Prostate gland (tissue), 2 donors: ENCODE results near the gene ST7L. TPM values are rescaled to one million over a fixed set of nuclear protein-coding genes. Genes with fewer than 3 reads are reported as not detected.
A peak's percentile ranks its signal among the peaks of the same experiment; 100 is the strongest.

Experiments used
- DNase-seq: peaks from one replicate; pipeline ENCODE4 v3.0.0-alpha.2; 2019; ENCODE audit warnings: low spot score
- H3K27ac ChIP-seq, 2 donors: fragments of 200-600 bp; sonication (generic); 2 replicates each; pipeline ENCODE4 v1.5.1; 2017 to 2019
- H3K27me3 ChIP-seq: fragments of 200-600 bp; sonication (generic); replicated peaks from 2 replicates; pipeline ENCODE4 v1.5.1; 2019; ENCODE audit not compliant: insufficient read depth
- H3K36me3 ChIP-seq, 2 donors: fragments of 200-600 bp; sonication (generic); 1 replicate in 1 of 2; 2 replicates in 1 of 2; pipeline versions ENCODE4 v1.5.1 to v1.8.1; 2017 to 2019
- H3K4me1 ChIP-seq: fragments of 200-600 bp; sonication (generic); replicated peaks from 2 replicates; pipeline ENCODE4 v1.5.1; 2019
- H3K4me3 ChIP-seq, 2 donors: fragments of 200-600 bp; sonication (generic); 2 replicates each; pipeline ENCODE4 v1.5.1; 2017 to 2019
- H3K9me3 ChIP-seq: fragments of 200-600 bp; sonication (generic); 2 replicates; pipeline ENCODE4 v1.5.1; 2017
- POLR2A ChIP-seq: fragments of 450-650 bp; IDR thresholded peaks from one replicate; pipeline ENCODE4 v1.6.1; 2016; ENCODE audit warnings: antibody characterized with exemption, mild to moderate bottlenecking
- POLR2AphosphoS5 ChIP-seq: sonication (generic); formaldehyde crosslinking; IDR thresholded peaks from one replicate; pipeline ENCODE4 v1.6.1; 2017; ENCODE audit warnings: antibody characterized with exemption
- WGBS: methylation state at CpG from one replicate; pipeline ENCODE4 v1.1.5; 2018; 5-methylcytosine and 5-hydroxymethylcytosine counted together
- intact Hi-C: fragments of 100-400 bp; cut with DNase I; formaldehyde crosslinking; loops from one replicate; pipeline ENCODE4 v1.14.2; 2022
- total RNA-seq, 2 donors: library from RNA; depleted of rRNA; stranded (reverse); fragments of >200 nt; gene quantifications; one replicate each; pipeline ENCODE4 v1.1.0, GENCODE V29; 2016
- TF ChIP-seq, protein P1 (sequence below), 4 experiments: fragments of 200-600 bp in 2 of 4; fragments of 450-650 bp in 2 of 4; sonication (generic) in 2 of 4; IDR thresholded peaks; 1 replicate in 3 of 4; 2 replicates in 1 of 4; pipeline ENCODE4 v1.5.1; 2016 to 2019; ENCODE audit warnings: antibody characterized with exemption in 4 of 4, mild to moderate bottlenecking in 2 of 4, moderate library complexity in 2 of 4

ST7L gene
- total RNA-seq, 2 donors from 2014 or later, result 22.7 to 28.4 TPM

DNA sequence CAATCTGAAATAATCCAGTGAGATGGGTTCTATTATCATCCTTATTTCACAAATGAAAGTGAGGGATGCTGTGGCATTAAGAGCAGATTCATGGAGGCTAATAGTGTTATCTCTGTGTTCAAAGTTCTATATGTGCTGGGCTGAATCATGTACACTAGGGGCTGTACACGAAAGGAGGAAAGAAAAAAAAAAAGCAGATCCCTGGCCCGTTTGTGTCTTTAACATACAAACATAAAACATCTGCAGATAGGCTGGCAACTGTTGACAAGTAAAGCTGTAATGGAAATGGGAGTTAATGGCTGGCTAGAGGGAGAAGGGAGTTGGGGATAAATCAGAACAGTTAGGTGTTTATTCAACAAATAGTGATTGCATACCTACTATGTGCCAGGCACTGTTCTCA, 107.0 kb downstream of the ST7L start:
- no peaks in the 10 kb centered on the region for H3K4me1 ChIP-seq
- intact Hi-C loops, result no loop called here
- no peaks in the 10 kb centered on the region for H3K36me3 ChIP-seq
- H3K27me3 ChIP-seq, result no peaks in the 10 kb centered on the region
- no peak overlapping the region for H3K27ac ChIP-seq
- DNase-seq, result no peak
- WGBS, result 39% methylated on average over 2 of the region's 2 CpGs
- H3K4me3 ChIP-seq, result no peak overlapping the region
- TF ChIP-seq POLR2A (no peak), POLR2AphosphoS5 (no peak)
- TF ChIP-seq, protein P1, sequence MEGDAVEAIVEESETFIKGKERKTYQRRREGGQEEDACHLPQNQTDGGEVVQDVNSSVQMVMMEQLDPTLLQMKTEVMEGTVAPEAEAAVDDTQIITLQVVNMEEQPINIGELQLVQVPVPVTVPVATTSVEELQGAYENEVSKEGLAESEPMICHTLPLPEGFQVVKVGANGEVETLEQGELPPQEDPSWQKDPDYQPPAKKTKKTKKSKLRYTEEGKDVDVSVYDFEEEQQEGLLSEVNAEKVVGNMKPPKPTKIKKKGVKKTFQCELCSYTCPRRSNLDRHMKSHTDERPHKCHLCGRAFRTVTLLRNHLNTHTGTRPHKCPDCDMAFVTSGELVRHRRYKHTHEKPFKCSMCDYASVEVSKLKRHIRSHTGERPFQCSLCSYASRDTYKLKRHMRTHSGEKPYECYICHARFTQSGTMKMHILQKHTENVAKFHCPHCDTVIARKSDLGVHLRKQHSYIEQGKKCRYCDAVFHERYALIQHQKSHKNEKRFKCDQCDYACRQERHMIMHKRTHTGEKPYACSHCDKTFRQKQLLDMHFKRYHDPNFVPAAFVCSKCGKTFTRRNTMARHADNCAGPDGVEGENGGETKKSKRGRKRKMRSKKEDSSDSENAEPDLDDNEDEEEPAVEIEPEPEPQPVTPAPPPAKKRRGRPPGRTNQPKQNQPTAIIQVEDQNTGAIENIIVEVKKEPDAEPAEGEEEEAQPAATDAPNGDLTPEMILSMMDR (IDR thresholded peaks at IDR 0.05), result no peak
- no peaks in the 10 kb centered on the region for H3K9me3 ChIP-seq

DNA sequence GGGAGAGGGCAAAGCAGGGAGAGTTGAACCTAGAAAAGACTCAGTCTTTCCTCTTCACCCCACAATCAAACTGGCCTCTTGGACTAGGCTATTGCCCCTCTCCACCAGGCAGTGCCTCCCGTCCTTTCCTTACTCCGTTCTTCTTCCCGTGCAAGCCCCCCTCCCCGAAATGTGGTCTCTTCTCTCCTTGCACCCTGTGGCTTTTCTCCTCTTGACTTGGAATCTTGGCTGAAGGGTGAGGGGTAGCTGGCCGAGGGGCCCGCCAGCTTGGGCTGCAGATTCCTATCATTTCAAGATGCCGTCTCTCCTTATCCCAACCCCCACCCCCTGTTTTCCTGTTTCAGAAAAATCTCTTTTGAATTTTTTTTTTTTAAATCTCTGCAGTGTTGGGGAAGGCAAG, 108.6 kb downstream of the ST7L start:
- WGBS, result 81% methylated on average over 7 of the region's 7 CpGs
- intact Hi-C loops, result no loop called here
- TF ChIP-seq POLR2A (no peak), POLR2AphosphoS5 (no peak)
- TF ChIP-seq, protein P1 (IDR thresholded peaks at IDR 0.05), result no peak
- H3K27ac ChIP-seq, result no peak overlapping the region
- no peaks in the 10 kb centered on the region for H3K36me3 ChIP-seq
- H3K9me3 ChIP-seq, result no peaks in the 10 kb centered on the region
- H3K4me1 ChIP-seq, result no peaks in the 10 kb centered on the region
- H3K4me3 ChIP-seq, result no peak overlapping the region
- DNase-seq, result no peak
- H3K27me3 ChIP-seq, result no peaks in the 10 kb centered on the region

DNA sequence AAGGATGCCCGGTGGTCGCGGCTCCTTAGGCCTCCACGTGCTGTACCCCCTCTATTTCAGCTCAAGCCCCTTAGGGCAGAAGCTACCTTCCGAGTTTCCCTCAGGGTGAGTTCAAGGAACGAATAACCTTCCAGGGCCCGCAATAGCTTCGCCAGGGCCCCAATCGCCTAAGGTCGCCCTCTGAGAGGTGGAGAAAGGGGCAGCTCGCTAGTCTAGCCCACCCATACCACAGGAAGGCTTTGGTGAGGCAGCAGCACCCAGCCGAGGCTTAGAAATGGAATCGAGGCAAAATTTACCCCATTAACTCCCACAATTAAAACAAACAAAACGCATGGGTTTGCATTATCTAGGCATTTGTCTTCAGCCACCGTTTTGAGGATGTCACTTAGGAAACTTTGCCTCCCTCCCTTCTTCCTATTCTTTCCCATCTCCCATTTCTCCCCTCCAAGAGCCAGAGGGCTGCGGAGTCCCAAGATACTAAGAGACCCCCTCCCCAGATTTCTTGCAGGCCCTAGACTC, 109.2 kb downstream of the ST7L start:
- no peak for DNase-seq
- TF ChIP-seq POLR2AphosphoS5, result no peak
- no peak for TF ChIP-seq POLR2A
- TF ChIP-seq, protein P1 (IDR thresholded peaks at IDR 0.05), result no peak
- WGBS, result 60% methylated on average over 16 of the region's 16 CpGs
- H3K27me3 ChIP-seq, result no peaks in the 10 kb centered on the region
- no peaks in the 10 kb centered on the region for H3K36me3 ChIP-seq
- no peaks in the 10 kb centered on the region for H3K4me1 ChIP-seq
- no peaks in the 10 kb centered on the region for H3K9me3 ChIP-seq
- no peak overlapping the region for H3K27ac ChIP-seq
- H3K4me3 ChIP-seq, result no peak overlapping the region
- intact Hi-C loops, result loop anchor here (10.0 kb wide), 1 partner anchor 165 kb away; the partner anchor contains the start of gene MOV10

DNA sequence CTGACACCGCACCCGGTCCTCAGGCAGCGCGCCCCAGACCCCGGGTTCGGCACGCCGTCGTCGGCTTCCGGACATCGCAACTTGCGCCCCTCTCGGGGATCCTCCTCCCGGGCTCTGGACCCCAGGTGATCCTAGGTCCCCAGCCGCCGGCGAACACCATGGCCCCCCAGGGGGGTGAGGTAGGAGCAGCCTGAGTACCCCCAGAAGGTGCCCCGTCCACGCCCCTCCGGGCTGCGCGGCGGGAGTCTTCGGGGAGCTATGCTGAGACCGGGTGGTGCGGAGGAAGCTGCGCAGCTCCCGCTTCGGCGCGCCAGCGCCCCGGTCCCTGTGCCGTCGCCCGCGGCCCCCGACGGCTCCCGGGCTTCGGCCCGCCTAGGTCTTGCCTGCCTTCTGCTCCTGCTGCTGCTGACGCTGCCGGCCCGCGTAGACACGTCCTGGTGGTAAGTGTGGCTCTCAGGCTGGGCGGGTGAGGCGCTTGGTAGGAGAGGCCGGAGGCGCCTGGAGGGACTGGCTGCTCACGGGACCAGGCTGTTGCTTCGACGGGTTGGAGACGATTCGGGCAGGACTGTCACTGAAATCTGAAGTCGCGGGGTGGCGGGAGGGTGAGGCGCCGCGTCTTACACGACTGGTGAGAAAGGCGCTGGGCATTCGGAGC, 109.8 kb downstream of the ST7L start:
- Histone ChIP-seq H3K27ac (no peak overlapping the region), H3K27me3 (no peaks in the 10 kb centered on the region), H3K9me3 (no peaks in the 10 kb centered on the region), H3K4me1 (no peaks in the 10 kb centered on the region), H3K4me3 (peak overlapping the region; percentile 29 to 45), H3K36me3 (no peaks in the 10 kb centered on the region)
- 16% methylated on average over 56 of the region's 66 CpGs for WGBS
- intact Hi-C loops, result loop anchor here (10.0 kb wide), 1 partner anchor 166 kb away; the partner anchor contains the start of gene MOV10
- DNase-seq, result no peak
- TF ChIP-seq POLR2A, result no peak
- no peak for TF ChIP-seq POLR2AphosphoS5
- TF ChIP-seq, protein P1 (IDR thresholded peaks at IDR 0.05), result no peak
